ENCODE measurements around the gene SDK1. TPM values are rescaled to one million over a fixed set of nuclear protein-coding genes. Genes with fewer than 3 reads are reported as not detected.

SDK1 gene
- total and polyA plus RNA-seq, 10 of the 15 experiments (the other 5 are each of a cell fraction or from before 2014, with no cell fraction given), result 0.14 to 0.33 TPM; not detected in 8

DNA sequence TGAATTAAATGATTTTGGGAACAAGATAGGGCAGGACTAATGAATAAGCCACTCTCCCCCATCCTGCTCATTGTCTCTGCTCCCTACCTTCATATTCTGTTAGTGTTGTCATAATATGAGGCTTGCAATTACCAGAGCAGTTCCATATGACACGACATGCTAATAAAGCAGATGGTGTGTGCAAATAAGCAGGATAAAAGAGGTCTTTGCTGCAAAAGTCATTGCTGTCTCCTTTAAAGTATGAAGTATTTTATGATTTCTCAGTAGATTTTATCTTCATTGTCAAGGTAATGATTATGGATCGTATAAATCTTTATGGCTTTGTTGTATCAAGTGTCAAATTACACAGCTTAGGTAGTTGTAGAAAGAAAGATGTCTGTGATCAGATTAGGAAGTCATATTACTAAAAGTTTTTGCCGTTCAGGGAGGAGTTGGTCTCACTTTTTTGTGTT, 114.8 kb downstream of the SDK1 start:
- TF ChIP-seq TARDBP (IDR thresholded peaks at IDR 0.05; ENCODE audit: borderline replicate concordance) (no peak), ZNF384 (IDR thresholded peaks at IDR 0.05; ENCODE audit: borderline replicate concordance, low read depth, low read length) (no peak), CBX3 (IDR thresholded peaks at IDR 0.05; ENCODE audit: borderline replicate concordance, low read depth) (no peak), HDGF (IDR thresholded peaks at IDR 0.05) (no peak), ZBTB40 (IDR thresholded peaks at IDR 0.05; ENCODE audit: borderline replicate concordance) (no peak), MTA3 (IDR thresholded peaks at IDR 0.05; ENCODE audit: borderline replicate concordance, low read length) (no peak)
- Histone ChIP-seq H3K27me3 (replicated peaks in 1 of 2; ENCODE audit: control insufficient read depth in 2 of 2, insufficient read depth in 2 of 2, low read length in 1 of 2) (no peaks in the 10 kb centered on the region), H3K9ac (ENCODE audit: control insufficient read depth, insufficient read depth, low read length) (no peak overlapping the region), H3K27ac (ENCODE audit: control insufficient read depth, insufficient read depth) (no peak overlapping the region), H3K9me3 (replicated peaks; ENCODE audit: control insufficient read depth, insufficient read depth, low read length) (no peaks in the 10 kb centered on the region), H3K4me2 (ENCODE audit: control insufficient read depth, insufficient read depth) (no peak overlapping the region), H3K4me3 (no peak overlapping the region), H3K79me2 (ENCODE audit: control insufficient read depth, insufficient read depth, low read length) (no peaks in the 10 kb centered on the region), H2AFZ (ENCODE audit: control insufficient read depth, low read depth, low read length) (no peak overlapping the region), H4K20me1 (ENCODE audit: control insufficient read depth, insufficient read depth) (no peaks in the 10 kb centered on the region), H3K4me1 (ENCODE audit: control insufficient read depth, insufficient read depth, low read length) (no peaks in the 10 kb centered on the region), H3K36me3 (ENCODE audit: control insufficient read depth in 2 of 2, insufficient read depth in 2 of 2, low read length in 1 of 2) (no peaks in the 10 kb centered on the region)
- CTCF ChIA-PET, result no interaction called here
- WGBS (ENCODE audit: insufficient coverage, insufficient replicate concordance, low lambda C conversion rate, missing lambda C conversion rate), result 14% methylated on average over 3 of the region's 3 CpGs
- DNase-seq (ENCODE audit: low read depth, low spot score) (no peak), ATAC-seq (no peak), FAIRE-seq (no peak)
- BruUV-seq (replicated peaks), result no TSS peak
- intact Hi-C loops (cut with micrococcal nuclease; ENCODE audit: unreplicated experiment), result no loop called here
- POLR2A ChIA-PET, result no interaction called here
- SMC1A ChIA-PET (ENCODE audit: uncharacterized antibody, unreplicated experiment), result no interaction called here
- RAD21 ChIA-PET (ENCODE audit: unreplicated experiment), result no interaction called here
- in situ Hi-C loops (cut with MboI), result no loop called here

Measured in GM12878 (cell line).